H1 (cell line): ENCODE data around the gene RRBP1. TPM values are rescaled to one million over a fixed set of nuclear protein-coding genes. Genes with fewer than 3 reads are reported as not detected.

Experiments
- CTCF ChIA-PET: fragments of 300-600 bp; sonication (Branson Sonifier 250); formaldehyde crosslinking; loops from one replicate; lab custom pipeline; 2021; ENCODE audit not compliant: partially characterized antibody; lab: Charles Lee
- POLR2A ChIA-PET: fragments of 300-600 bp; sonication (Branson Sonifier 250); formaldehyde crosslinking; loops from one replicate; lab custom pipeline; 2021; ENCODE audit warnings: inconsistent platforms; ENCODE audit not compliant: partially characterized antibody; lab: Charles Lee
- DNase-seq, 2 experiments: peaks; one replicate each; pipeline versions ENCODE4 v3.0.0 to v3.0.0-alpha.2; 2010 to 2022; ENCODE audit warnings: low spot score in 2 of 2, low read depth in 1 of 2, mixed read lengths in 1 of 2
- FAIRE-seq: peaks from 2 replicates; lab custom pipeline; 2011; peaks lifted over from hg19 to GRCh38; lab: Jason Lieb, UNC
- H2AFZ ChIP-seq: 2 replicates; pipeline ENCODE4 v1.8.1; 2012; ENCODE audit warnings: low read length, inconsistent platforms
- H2AK5ac ChIP-seq: 2 replicates; pipeline ENCODE4 v1.6.1; 2013; ENCODE audit warnings: low read depth, low read length
- H2BK120ac ChIP-seq: replicated peaks from 2 replicates; pipeline ENCODE3; 2013; ENCODE audit warnings: low read depth, low read length, inconsistent platforms
- H2BK12ac ChIP-seq: 2 replicates; pipeline ENCODE4 v1.6.1; 2013; ENCODE audit warnings: low read depth, low read length
- H2BK15ac ChIP-seq: 2 replicates; pipeline ENCODE4 v1.6.1; 2013; ENCODE audit warnings: low read length
- H2BK20ac ChIP-seq: 2 replicates; pipeline ENCODE4 v1.6.1; 2013; ENCODE audit warnings: low read length
- H2BK5ac ChIP-seq: 2 replicates; pipeline ENCODE4 v1.6.1; 2013; ENCODE audit warnings: low read depth, low read length
- H3K14ac ChIP-seq: 2 replicates; pipeline ENCODE4 v1.6.1; 2013; ENCODE audit warnings: inconsistent platforms; ENCODE audit not compliant: insufficient read length
- H3K18ac ChIP-seq: 2 replicates; pipeline ENCODE4 v1.6.1; 2013; ENCODE audit warnings: low read length; ENCODE audit errors: extremely low read depth
- H3K23ac ChIP-seq: 2 replicates; pipeline ENCODE4 v1.6.1; 2013; ENCODE audit warnings: inconsistent platforms; ENCODE audit not compliant: insufficient read length
- H3K23me2 ChIP-seq: 2 replicates; pipeline ENCODE4 v1.6.1; 2013; ENCODE audit warnings: low read depth, low read length
- H3K27ac ChIP-seq: 2 replicates; pipeline ENCODE4 v1.6.1; 2011; ENCODE audit warnings: low read depth, low read length, inconsistent platforms
- H3K27me3 ChIP-seq, 4 experiments: replicated peaks in 1 of 4; 1 replicate in 1 of 4; 2 replicates in 3 of 4; pipeline versions ENCODE4 v1.6.1 to v1.8.1; 2011 to 2013; ENCODE audit warnings: low read length in 3 of 4, mild to moderate bottlenecking in 3 of 4, inconsistent platforms in 2 of 4, mixed read lengths in 2 of 4, moderate library complexity in 1 of 4; ENCODE audit not compliant: control insufficient read depth in 3 of 4, insufficient read depth in 3 of 4; ENCODE audit errors: extremely low read depth in 1 of 4
- H3K36me3 ChIP-seq, 4 experiments: 2 replicates each; pipeline versions ENCODE4 v1.6.1 to v1.8.1; 2011 to 2013; ENCODE audit warnings: mild to moderate bottlenecking in 4 of 4, low read length in 3 of 4, moderate library complexity in 2 of 4, control low read depth in 1 of 4, inconsistent platforms in 1 of 4; ENCODE audit not compliant: insufficient read depth in 4 of 4, control insufficient read depth in 2 of 4
- H3K4ac ChIP-seq: replicated peaks from 2 replicates; pipeline ENCODE3; 2013; ENCODE audit warnings: low read length, low read depth, mixed read lengths, inconsistent platforms; ENCODE audit not compliant: insufficient read length
- H3K4me1 ChIP-seq, 4 experiments: replicated peaks in 1 of 4; 1 replicate in 1 of 4; 2 replicates in 3 of 4; pipeline versions ENCODE4 v1.6.1 to v1.8.1; 2011 to 2013; ENCODE audit warnings: low read length in 3 of 4, inconsistent platforms in 2 of 4, mixed read lengths in 1 of 4; ENCODE audit not compliant: insufficient read depth in 4 of 4, control insufficient read depth in 3 of 4
- H3K4me2 ChIP-seq, 2 experiments: 2 replicates each; pipeline versions ENCODE4 v1.6.1 to v1.8.1; 2011 to 2013; ENCODE audit warnings: low read depth in 2 of 2, low read length in 2 of 2, control low read depth in 1 of 2, inconsistent platforms in 1 of 2, mild to moderate bottlenecking in 1 of 2; ENCODE audit not compliant: insufficient read depth in 1 of 2
- H3K4me3 ChIP-seq, 4 experiments: fragments of 200-600, 300-600 bp in 1 of 4; sonication (generic), shearing (Covaris generic), sonication (Bioruptor Twin) in 1 of 4; 2 replicates each; pipeline versions ENCODE4 v1.5.1 to v1.8.1; 2011 to 2016; ENCODE audit warnings: low read length in 4 of 4, low read depth in 3 of 4, control low read depth in 2 of 4, inconsistent platforms in 2 of 4, mild to moderate bottlenecking in 2 of 4, mixed read lengths in 1 of 4, moderate library complexity in 1 of 4; ENCODE audit not compliant: insufficient read depth in 2 of 4; ENCODE audit errors: extremely low read depth in 1 of 4
- H3K56ac ChIP-seq: replicated peaks from 2 replicates; pipeline ENCODE3; 2013; ENCODE audit warnings: low read depth, mild to moderate bottlenecking, mixed read lengths, low read length, inconsistent platforms; ENCODE audit not compliant: insufficient read length
- H3K79me1 ChIP-seq: 2 replicates; pipeline ENCODE4 v1.6.1; 2013; ENCODE audit warnings: low read depth, low read length, control low read depth
- H3K79me2 ChIP-seq, 2 experiments: 2 replicates each; pipeline versions ENCODE4 v1.6.1 to v1.8.1; 2012 to 2013; ENCODE audit warnings: low read length in 2 of 2, mild to moderate bottlenecking in 2 of 2, inconsistent platforms in 1 of 2; ENCODE audit not compliant: insufficient read depth in 2 of 2, control insufficient read depth in 1 of 2
- H3K9ac ChIP-seq, 4 experiments: replicated peaks in 1 of 4; 1 replicate in 1 of 4; 2 replicates in 3 of 4; pipeline versions ENCODE4 v1.6.1 to v1.8.1; 2011 to 2013; ENCODE audit warnings: low read depth in 3 of 4, low read length in 3 of 4, control low read depth in 2 of 4, mild to moderate bottlenecking in 2 of 4, moderate library complexity in 2 of 4, inconsistent platforms in 1 of 4; ENCODE audit errors: extremely low read depth in 1 of 4
- H3K9me3 ChIP-seq, 2 experiments: 2 replicates each; pipeline versions ENCODE4 v1.6.1 to v1.8.1; 2012 to 2013; ENCODE audit warnings: mild to moderate bottlenecking in 2 of 2, moderate library complexity in 2 of 2, control low read depth in 1 of 2, inconsistent platforms in 1 of 2, low read depth in 1 of 2, low read length in 1 of 2, mixed read lengths in 1 of 2; ENCODE audit not compliant: insufficient read depth in 2 of 2
- H4K20me1 ChIP-seq, 2 experiments: replicated peaks in 1 of 2; 2 replicates each; pipeline versions ENCODE3 to v1.8.1; 2011 to 2013; ENCODE audit warnings: inconsistent platforms in 2 of 2, low read length in 2 of 2, mild to moderate bottlenecking in 1 of 2; ENCODE audit not compliant: insufficient read depth in 2 of 2, control insufficient read depth in 1 of 2
- H4K5ac ChIP-seq: 2 replicates; pipeline ENCODE4 v1.6.1; 2013; ENCODE audit warnings: low read length, low read depth, mixed read lengths, inconsistent platforms; ENCODE audit not compliant: insufficient read length
- H4K8ac ChIP-seq: 2 replicates; pipeline ENCODE4 v1.8.0; 2013; ENCODE audit warnings: mild to moderate bottlenecking, moderate library complexity, low read length, inconsistent platforms; ENCODE audit not compliant: insufficient read depth; ENCODE audit errors: extremely low read depth
- H4K91ac ChIP-seq: replicated peaks from 2 replicates; pipeline ENCODE3; 2013; ENCODE audit warnings: low read length, mixed read lengths, inconsistent platforms; ENCODE audit not compliant: insufficient read length
- BRCA1 ChIP-seq: IDR thresholded peaks from 2 replicates; pipeline ENCODE4 v1.6.1; 2012; ENCODE audit warnings: low read depth, low read length, improper control_type of control experiment
- CBX8 ChIP-seq: fragments of 300-800, 300-1000 bp; sonication (generic); IDR thresholded peaks from 2 replicates; pipeline ENCODE4 v1.7.1; 2016; ENCODE audit warnings: low read depth, low read length, borderline replicate concordance
- CREB1 ChIP-seq: IDR thresholded peaks from 2 replicates; pipeline ENCODE4 v1.6.1; 2012; ENCODE audit warnings: inconsistent platforms
- CTCF ChIP-seq, 3 experiments: IDR thresholded peaks; 1 replicate in 2 of 3; 2 replicates in 1 of 3; pipeline versions ENCODE4 v1.5.1 to v1.6.1; 2011; ENCODE audit warnings: low read length in 3 of 3, mild to moderate bottlenecking in 3 of 3, inconsistent platforms in 2 of 3, low read depth in 1 of 3, moderate library complexity in 1 of 3; ENCODE audit not compliant: insufficient read depth in 1 of 3; ENCODE audit errors: control extremely low read depth in 1 of 3
- EGR1 ChIP-seq: IDR thresholded peaks from 2 replicates; pipeline ENCODE4 v1.6.1; 2011; ENCODE audit warnings: low read depth, low read length, borderline replicate concordance
- NRF1 ChIP-seq: IDR thresholded peaks from 2 replicates; pipeline ENCODE4 v1.6.1; 2011; ENCODE audit warnings: mild to moderate bottlenecking, low read depth, low read length, improper control_type of control experiment
- POLR2A ChIP-seq, 2 experiments: IDR thresholded peaks; 1 replicate in 1 of 2; 2 replicates in 1 of 2; pipeline ENCODE4 v1.6.1; 2011; ENCODE audit warnings: low read depth in 2 of 2, low read length in 2 of 2, mild to moderate bottlenecking in 2 of 2; ENCODE audit errors: control extremely low read depth in 1 of 2
- RNF2 ChIP-seq: fragments of 200-900, 300-1000 bp; sonication (generic); IDR thresholded peaks from 2 replicates; pipeline ENCODE4 v1.7.1; 2016; ENCODE audit warnings: borderline replicate concordance, low read depth, mild to moderate bottlenecking, antibody characterized with exemption, low read length; ENCODE audit not compliant: poor library complexity, severe bottlenecking; ENCODE audit errors: missing control alignments
- SIX5 ChIP-seq: IDR thresholded peaks from 2 replicates; pipeline ENCODE4 v1.6.1; 2011; ENCODE audit warnings: mild to moderate bottlenecking, low read depth, low read length
- SP4 ChIP-seq: IDR thresholded peaks from 2 replicates; pipeline ENCODE4 v1.6.1; 2012; ENCODE audit warnings: low read length, inconsistent platforms
- YY1 ChIP-seq: IDR thresholded peaks from 2 replicates; pipeline ENCODE4 v1.6.1; 2011; ENCODE audit warnings: low read depth, mild to moderate bottlenecking, low read length
- WGBS, 2 experiments: shearing (Covaris generic) in 1 of 2; methylation state at CpG; one replicate each; pipeline versions ENCODE4 v1.1.6 to v1.1.7; 2013 to 2015; ENCODE audit warnings: low lambda C conversion rate in 2 of 2, mixed read lengths in 2 of 2, inconsistent platforms in 1 of 2, low coverage in 1 of 2, missing lambda C conversion rate in 1 of 2; ENCODE audit not compliant: insufficient replicate concordance in 2 of 2, insufficient coverage in 1 of 2, insufficient read length in 1 of 2; ENCODE audit errors: extremely low coverage in 1 of 2, missing lambda C conversion rate in 1 of 2; 5-methylcytosine and 5-hydroxymethylcytosine counted together
- polyA plus RNA-seq, 7 experiments: library from polyadenylated mRNA; depleted of rRNA in 3 of 7; stranded (reverse) in 5 of 7; unstranded in 2 of 7; fragments of >200 nt in 5 of 7; fragments of 200-250 nt in 2 of 7; gene quantifications; 1 replicate in 5 of 7; 2 replicates in 1 of 7; 4 replicates in 1 of 7; pipeline versions ENCODE4 v1.2.1 to v1.2.3, GENCODE V29; 2011 to 2013; ENCODE audit warnings: missing spikeins in 2 of 7, mixed read lengths in 2 of 7
- total RNA-seq: library from RNA; stranded (reverse); fragmentation: NEBNext Ultra II Directional; extraction: Animal tissue kit (Norgen Biotek cat#: 25700); gene quantifications from 2 replicates; pipeline ENCODE4 v1.2.1, GENCODE V29; 2021

RRBP1 gene
- total and polyA plus RNA-seq, 2 of the 8 experiments (the other 6 are each of a cell fraction or from before 2014, with no cell fraction given): 15.9 to 157 TPM

DNA sequence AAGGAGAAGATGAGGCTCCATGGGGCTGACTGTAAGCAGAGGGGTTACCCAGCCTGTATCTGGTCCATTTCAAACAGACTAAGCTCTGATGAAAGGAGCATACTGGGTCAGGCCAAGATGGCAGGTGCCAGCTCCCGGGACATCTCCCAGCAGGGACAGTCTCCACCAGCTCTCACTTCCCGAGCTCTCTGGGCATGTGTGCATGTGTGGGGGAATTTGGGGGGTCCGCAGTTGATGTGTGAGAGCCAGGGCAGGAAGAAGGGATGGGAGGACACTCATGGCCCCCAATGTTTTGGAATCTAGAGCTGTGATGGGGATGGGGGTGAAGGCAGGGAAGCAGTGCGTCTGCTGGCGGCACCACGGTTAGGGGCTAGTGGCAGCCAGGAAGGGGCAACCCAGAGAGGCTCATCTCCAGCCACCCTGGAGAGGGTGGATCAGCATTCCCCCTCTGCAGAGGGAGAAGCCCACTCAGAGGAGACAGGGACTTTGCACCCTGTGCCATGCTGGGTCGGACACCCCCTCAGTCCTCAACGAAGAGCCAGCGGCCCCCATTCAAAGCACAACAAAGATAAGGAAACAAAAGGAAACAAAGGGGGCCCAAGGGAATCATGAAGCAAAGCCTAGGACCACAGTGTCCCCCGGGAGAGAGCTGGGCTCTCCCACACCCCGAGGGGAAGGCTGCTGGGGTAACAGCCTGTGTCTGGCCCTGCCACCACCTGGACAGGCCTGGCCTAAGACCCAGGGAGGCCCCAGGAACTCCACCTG, 59.8 kb downstream of the RRBP1 start:
- Histone ChIP-seq H3K23me2 (no peaks in the 10 kb centered on the region), H3K27me3 (no peaks in the 10 kb centered on the region), H3K4ac (no peak overlapping the region), H4K8ac (no peak overlapping the region), H3K4me2 (no peak overlapping the region), H3K9me3 (no peaks in the 10 kb centered on the region), H2AFZ (no peak overlapping the region), H2BK20ac (no peak overlapping the region), H2BK120ac (no peak overlapping the region), H2BK15ac (no peak overlapping the region), H3K56ac (no peak overlapping the region), H3K9ac (no peak overlapping the region), H4K20me1 (peaks cover 2 to 6% of the 10 kb centered on the region in 2 experiments), H3K36me3 (peaks cover 13 to 71% (median 34%) of the 10 kb centered on the region in 4 experiments), H2AK5ac (no peak overlapping the region), H2BK5ac (no peak overlapping the region), H3K27ac (no peak overlapping the region), H3K79me2 (no peaks in the 10 kb centered on the region), H3K23ac (no peak overlapping the region), H2BK12ac (no peak overlapping the region), H3K18ac (no peak overlapping the region), H4K91ac (no peak overlapping the region), H4K5ac (no peak overlapping the region), H3K4me1 (no peaks in the 10 kb centered on the region; a peak in 1 of 7 replicates), H3K4me3 (no peak overlapping the region), H3K14ac (no peak overlapping the region), H3K79me1 (no peaks in the 10 kb centered on the region)
- ChIA-PET CTCF (interaction anchor here (0.7 to 10.0 kb wide), 7 partner anchors 8 to 119 kb away, joined by 3 to 95 read pairs (median 3); no protein-coding TSS in a partner anchor), POLR2A (interaction anchor here (0.7 to 1.7 kb wide), 3 partner anchors 13 to 31 kb away, joined by 3 to 6 read pairs (median 3); no protein-coding TSS in a partner anchor)
- WGBS, 2 experiments: 92% methylated on average over 11 of the region's 11 CpGs; no CpG with 5 or more reads in 1 of the 2 experiments
- FAIRE-seq: no peak
- DNase-seq: no peak
- TF ChIP-seq CREB1 (no peak), SP4 (no peak), RNF2 (no peak), POLR2A (IDR thresholded peaks at IDR 0.05; ENCODE audit: control extremely low read depth in 1 of 2, low read depth in 2 of 2, low read length in 2 of 2) (no peak), EGR1 (no peak), SIX5 (no peak), BRCA1 (no peak), YY1 (no peak), CBX8 (no peak), CTCF (IDR thresholded peaks at IDR 0.05; ENCODE audit: control extremely low read depth in 1 of 3, insufficient read depth in 1 of 3, low read depth in 1 of 3, low read length in 3 of 3) (no peak), NRF1 (no peak)
